ENCODE results near the gene CENPL. TPM values are rescaled to one million over a fixed set of nuclear protein-coding genes. Genes with fewer than 3 reads are reported as not detected.

CENPL gene, protein sequence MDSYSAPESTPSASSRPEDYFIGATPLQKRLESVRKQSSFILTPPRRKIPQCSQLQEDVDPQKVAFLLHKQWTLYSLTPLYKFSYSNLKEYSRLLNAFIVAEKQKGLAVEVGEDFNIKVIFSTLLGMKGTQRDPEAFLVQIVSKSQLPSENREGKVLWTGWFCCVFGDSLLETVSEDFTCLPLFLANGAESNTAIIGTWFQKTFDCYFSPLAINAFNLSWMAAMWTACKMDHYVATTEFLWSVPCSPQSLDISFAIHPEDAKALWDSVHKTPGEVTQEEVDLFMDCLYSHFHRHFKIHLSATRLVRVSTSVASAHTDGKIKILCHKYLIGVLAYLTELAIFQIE
- 35.3 and 148 TPM in 2 replicates for total RNA-seq (2014; rRNA removed; shearing (Covaris generic); ENCODE audit: low replicate concordance)

DNA sequence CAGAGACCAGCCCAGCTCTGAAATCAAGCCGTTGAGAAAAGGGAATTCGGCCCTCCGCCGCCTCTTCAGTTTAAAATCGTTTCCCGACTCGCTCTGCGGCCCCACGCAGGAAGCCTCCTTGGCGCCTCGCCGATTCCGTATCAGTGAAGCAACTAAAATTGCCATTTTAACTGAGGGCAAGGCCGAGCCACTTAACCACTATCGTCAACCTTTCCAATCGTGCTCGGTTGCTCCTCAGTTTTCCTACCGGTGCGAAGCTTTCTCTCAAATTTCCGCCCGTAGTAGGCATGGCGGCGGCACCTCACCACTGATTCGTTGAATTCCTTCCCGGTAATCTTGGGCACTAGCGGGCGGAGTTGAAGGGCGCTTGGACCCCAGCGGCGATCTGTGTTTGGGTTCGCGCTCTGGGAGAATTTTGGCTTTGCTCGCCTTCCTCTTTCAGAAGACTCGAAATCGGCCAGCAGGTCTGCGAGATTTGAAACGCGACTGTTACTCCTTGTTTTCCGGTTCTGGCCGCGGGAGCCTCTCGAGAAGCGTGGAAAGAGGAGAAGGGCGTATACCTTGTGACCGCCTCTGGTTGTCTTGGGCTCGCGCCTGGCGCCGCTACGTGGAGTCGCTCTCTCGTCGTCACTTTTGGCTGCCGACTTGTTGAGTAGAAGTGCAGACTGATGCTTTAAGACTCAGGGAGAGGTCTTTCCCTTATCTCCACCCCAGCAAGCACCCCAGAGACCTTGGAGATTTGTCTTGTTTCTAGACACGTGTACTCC is at the start of gene CENPL, which contains the start of gene DARS2:
Gene CENPL, minus strand, starts transcription at position 569 of the 767 bp plus-strand sequence. CDS start 13,584 bp downstream, outside the sequence.
Gene DARS2, plus strand, starts transcription at position 359 of the 767 bp plus-strand sequence. CDS start 557 bp downstream, outside the sequence.
- Histone ChIP-seq H3K36me3 (peaks cover 32% of the 10 kb centered on the region), H3K4me3 (peak within 1 kb of the TSS; percentile 82), H3K27me3 (no peaks in the 10 kb centered on the region), H3K9me3 (no peaks in the 10 kb centered on the region)
- DNase-seq, result peak; percentile 96

DNA sequence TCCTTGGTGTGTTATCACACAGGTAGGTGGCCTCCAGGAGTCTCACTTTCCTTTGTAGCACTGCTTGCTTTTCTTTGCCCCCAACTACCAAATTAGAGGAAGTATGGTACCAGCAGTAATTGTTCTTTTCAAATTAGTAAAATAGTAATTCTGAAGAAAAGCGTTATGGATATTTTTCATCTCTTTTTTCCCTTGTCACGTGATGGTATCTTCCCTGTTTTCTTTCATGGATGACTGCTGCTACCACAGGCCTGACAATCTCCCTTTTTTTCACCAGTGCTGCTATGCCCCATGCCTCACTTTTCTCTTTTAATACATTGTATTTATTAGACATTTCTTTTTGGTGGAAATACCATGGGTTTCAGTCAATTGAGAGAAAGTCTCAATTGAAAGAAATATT is 46.8 kb upstream of the CENPL start:
- Histone ChIP-seq H3K27me3 (no peaks in the 10 kb centered on the region), H3K4me3 (no peak overlapping the region), H3K9me3 (no peaks in the 10 kb centered on the region), H3K36me3 (peaks cover 28% of the 10 kb centered on the region)
- DNase-seq, result no peak

DNA sequence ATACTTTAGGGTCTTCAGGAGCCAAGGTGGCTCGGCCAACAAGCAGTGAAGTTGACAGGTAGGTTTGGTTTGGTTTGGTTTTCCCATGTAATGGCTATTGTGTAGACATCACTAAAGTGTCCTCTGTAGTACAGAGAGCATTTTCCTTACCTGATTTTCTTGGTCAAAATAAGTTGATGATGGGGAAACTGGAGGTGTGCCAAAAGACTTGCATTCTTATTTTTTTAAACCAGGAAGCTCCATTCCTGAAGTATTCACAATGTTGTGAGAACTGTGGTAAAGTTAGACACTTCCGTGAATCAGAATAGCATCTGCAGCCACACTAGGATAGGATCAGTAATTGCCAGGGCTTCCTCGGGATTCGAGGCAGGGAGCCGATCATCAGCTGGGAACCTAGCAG is 46.4 kb upstream of the CENPL start:
- Histone ChIP-seq H3K27me3 (no peaks in the 10 kb centered on the region), H3K4me3 (no peak overlapping the region), H3K36me3 (peaks cover 30% of the 10 kb centered on the region), H3K9me3 (no peaks in the 10 kb centered on the region)
- no peak for DNase-seq

DNA sequence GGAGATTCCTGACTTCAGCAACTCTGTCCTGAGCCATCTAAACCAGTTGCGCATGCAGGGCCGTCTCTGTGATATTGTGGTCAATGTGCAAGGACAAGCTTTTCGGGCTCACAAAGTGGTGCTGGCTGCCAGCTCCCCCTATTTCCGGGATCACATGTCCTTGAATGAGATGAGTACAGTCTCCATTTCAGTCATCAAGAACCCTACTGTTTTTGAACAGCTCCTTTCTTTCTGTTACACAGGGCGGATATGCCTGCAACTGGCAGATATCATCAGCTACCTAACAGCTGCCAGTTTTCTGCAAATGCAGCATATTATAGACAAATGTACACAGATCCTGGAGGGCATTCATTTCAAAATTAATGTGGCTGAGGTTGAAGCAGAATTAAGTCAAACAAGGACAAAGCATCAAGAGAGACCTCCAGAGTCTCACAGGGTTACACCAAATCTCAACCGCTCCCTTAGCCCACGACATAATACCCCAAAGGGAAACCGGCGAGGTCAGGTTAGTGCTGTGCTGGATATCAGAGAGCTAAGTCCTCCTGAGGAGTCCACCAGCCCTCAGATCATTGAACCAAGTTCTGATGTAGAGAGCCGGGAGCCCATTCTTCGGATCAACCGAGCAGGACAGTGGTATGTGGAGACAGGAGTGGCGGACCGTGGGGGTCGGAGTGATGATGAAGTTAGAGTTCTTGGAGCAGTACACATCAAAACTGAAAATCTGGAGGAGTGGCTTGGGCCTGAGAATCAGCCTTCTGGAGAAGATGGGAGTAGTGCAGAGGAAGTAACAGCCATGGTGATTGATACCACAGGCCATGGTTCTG is 45.8 kb upstream of the CENPL start:
- Histone ChIP-seq H3K36me3 (peaks cover 36% of the 10 kb centered on the region), H3K27me3 (no peaks in the 10 kb centered on the region), H3K4me3 (no peak overlapping the region), H3K9me3 (no peaks in the 10 kb centered on the region)
- DNase-seq, result no peak

DNA sequence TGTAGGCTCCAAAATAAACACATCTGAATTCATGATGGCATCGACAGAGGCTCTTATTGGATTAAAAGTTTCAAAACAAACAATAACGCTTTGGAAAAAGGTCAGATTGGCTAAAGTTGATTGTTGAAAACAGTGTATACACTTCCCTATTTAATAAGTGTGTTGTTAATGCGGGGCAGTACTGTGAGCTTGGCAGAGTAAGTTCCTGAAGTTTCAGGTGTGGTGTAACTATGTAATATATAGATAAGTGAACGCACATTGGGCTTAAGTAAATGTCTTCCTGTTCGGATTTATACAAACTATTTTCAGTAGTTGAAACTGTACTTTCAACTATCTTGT is 44.3 kb upstream of the CENPL start:
- peaks cover 46% of the 10 kb centered on the region for H3K36me3 ChIP-seq
- no peak for DNase-seq
- no peaks in the 10 kb centered on the region for H3K9me3 ChIP-seq
- H3K27me3 ChIP-seq, result no peaks in the 10 kb centered on the region
- peak overlapping the region; percentile 83 for H3K4me3 ChIP-seq

DNA sequence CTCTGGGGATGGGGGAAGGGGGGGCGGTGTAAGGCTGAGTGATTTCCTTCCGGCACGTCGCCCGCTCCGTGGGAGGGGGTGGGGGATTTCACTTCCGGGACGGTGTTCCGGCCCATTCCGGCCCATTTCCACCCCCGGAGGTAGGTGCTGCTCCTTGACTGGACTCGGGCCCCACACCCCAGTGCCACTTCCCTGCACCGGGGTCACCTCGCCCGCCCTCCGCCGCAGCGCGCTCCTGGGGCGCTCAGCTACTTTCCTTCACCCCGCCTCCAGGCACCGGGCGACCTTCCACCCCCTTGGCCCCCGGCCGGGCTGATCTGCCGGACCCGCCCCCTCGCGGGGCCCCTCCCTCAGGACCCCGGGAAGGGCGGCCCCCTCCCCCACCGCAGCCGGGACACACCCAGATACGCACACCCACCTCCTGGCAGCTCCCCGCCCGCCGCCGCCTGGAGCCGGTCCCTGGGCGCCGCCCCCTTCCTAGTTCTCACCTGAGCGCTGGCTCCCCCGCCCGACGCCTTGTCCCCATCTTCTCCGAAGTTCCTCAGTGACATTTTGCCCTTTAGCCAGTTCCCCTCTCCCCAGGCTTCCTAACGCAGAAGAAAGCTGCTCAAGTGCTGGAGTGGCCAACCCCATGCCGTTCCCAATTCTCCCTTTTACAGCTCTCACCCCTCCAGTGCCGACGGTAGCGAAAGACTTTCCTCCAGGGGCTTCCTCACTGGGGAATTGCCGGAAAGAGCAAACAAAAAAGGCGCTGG is 43.8 kb upstream of the CENPL start, which contains the start of gene ZBTB37:
Gene ZBTB37, plus strand, starts transcription at position 115 of the 755 bp plus-strand sequence. CDS start 1,846 bp downstream, outside the sequence.
- H3K4me3 ChIP-seq, result peak within 1 kb of the TSS; percentile 83
- DNase-seq, result peak; percentile 92
- peaks cover 47% of the 10 kb centered on the region for H3K36me3 ChIP-seq
- no peaks in the 10 kb centered on the region for H3K9me3 ChIP-seq
- no peaks in the 10 kb centered on the region for H3K27me3 ChIP-seq

DNA sequence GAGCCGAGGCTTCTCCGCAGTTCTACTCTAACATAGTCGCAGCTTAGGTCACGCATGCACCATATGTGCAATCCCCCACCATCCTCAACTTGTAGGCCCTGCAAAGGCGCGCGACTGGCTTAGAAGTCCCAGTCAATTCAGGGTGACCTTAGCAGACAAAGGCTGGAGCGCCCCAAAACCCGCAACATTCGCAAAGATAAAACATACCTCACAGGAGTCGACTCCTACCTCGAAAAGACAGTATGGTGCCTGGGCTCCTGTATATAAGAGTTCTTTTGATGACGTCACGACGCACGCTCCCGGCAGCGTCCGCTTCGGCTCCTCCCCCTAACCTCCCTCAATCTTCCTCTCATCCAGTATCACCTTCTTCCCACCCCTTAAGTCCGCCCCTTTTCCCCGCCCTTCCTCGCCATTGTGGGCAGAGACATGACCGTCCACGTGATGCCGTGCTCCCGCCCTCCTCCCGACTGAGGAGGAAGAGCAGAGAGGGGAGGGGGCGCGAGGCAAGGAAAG is 43.1 kb upstream of the CENPL start, which contains the start of gene GAS5:
Gene GAS5, minus strand, starts transcription at position 237 of the 513 bp plus-strand sequence.
- Histone ChIP-seq H3K27me3 (no peaks in the 10 kb centered on the region), H3K4me3 (peak within 1 kb of the TSS; percentile 83), H3K36me3 (peaks cover 51% of the 10 kb centered on the region), H3K9me3 (no peaks in the 10 kb centered on the region)
- DNase-seq, result peak; percentile 100

DNA sequence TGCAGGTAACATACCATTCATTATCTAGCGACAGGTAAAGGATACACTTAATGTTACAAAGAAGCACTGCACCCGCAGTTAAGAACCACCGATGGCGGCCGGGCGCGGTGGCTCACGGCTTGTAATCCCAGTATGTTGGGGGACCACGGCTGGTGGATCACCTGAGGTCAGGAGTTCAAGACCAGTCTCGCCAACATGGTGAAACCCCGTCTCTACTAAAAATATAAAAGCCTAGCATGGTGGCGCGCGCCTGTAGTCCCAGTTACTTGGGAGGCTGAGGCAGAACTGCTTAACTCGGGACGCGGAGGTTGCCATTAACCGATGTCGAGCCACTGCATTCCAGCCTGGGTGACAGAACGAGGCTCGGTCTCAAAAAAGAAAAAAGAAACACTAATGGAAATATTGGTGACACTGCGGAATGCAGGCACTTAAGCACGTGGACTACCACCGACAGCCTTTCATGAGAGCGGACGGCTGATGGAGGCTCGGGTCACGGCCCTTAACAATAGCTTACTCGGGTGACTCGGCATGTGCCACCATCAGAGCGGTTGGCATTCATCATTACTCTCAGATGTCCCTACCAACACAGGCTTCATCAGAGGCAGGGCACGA is 42.6 kb upstream of the CENPL start:
- Histone ChIP-seq H3K4me3 (peak overlapping the region; percentile 83), H3K9me3 (no peaks in the 10 kb centered on the region), H3K27me3 (no peaks in the 10 kb centered on the region), H3K36me3 (peaks cover 57% of the 10 kb centered on the region)
- no peak for DNase-seq

DNA sequence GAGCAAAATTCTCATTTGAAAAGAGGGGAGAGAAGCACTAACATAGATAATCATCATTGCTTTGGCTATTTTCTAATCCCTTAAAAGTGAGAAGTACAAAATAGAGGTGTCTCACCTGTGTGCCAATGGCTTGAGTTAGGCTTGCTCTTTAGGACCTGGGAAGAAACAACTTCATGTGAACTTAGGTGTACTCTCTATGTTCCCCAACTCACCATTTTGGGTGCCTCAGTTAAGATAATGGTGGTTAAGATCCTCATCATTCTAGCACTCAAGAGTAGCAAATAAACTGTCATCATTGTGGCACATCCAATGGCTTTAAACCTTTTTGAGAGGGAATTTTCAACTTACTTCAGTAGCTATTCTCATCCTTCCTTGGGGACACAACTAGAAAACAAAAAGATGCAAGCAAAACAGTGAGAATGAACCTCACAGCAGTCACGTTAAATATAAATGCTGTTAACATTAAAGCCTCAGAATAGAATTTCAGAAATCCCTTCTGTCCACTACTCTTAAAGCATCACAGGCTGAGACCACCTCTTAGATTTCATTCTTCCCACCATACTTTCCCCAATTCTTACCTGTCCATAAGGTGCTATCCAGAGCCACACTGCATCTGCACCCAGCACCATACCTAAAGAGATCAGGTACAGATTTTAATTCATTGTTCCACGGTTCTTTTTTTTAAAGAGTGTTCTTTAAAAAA is 41.9 kb upstream of the CENPL start:
- peak overlapping the region; percentile 83 for H3K4me3 ChIP-seq
- no peaks in the 10 kb centered on the region for H3K27me3 ChIP-seq
- H3K9me3 ChIP-seq, result no peaks in the 10 kb centered on the region
- DNase-seq, result no peak
- H3K36me3 ChIP-seq, result peaks cover 55% of the 10 kb centered on the region

DNA sequence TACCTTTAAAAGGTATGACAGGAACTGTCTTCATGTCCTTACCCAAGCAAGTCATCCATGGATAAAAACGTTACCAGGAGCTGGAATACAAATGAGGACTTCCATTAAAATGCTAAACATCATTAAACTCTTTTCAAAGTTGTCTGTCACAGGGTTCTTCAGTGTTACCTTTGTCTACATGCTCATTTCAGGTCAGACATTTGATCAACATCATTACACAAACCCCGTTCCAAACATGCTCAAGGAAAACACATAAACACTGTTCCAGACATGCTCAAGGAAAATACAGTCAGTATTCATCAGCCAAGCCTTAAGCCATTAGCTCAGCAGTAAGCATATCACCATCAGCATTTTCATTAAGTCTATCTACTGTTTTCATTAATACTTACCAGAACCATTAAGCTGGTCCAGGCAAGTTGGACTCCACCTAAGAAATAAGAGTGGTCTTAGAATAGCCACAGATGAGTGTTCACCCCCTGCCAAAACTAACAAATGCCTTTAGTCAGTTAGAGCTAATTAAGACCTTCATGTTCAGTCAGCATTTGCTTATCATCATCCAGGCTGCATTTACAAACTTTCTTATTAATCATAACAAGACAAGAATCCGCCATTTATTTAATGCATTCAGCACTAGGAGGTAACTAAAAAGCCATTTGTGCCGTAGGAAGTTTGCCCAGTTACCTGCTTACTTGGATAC is 40.9 kb upstream of the CENPL start:
- Histone ChIP-seq H3K4me3 (peak overlapping the region; percentile 83), H3K36me3 (peaks cover 60% of the 10 kb centered on the region), H3K27me3 (no peaks in the 10 kb centered on the region), H3K9me3 (no peaks in the 10 kb centered on the region)
- no peak for DNase-seq

DNA sequence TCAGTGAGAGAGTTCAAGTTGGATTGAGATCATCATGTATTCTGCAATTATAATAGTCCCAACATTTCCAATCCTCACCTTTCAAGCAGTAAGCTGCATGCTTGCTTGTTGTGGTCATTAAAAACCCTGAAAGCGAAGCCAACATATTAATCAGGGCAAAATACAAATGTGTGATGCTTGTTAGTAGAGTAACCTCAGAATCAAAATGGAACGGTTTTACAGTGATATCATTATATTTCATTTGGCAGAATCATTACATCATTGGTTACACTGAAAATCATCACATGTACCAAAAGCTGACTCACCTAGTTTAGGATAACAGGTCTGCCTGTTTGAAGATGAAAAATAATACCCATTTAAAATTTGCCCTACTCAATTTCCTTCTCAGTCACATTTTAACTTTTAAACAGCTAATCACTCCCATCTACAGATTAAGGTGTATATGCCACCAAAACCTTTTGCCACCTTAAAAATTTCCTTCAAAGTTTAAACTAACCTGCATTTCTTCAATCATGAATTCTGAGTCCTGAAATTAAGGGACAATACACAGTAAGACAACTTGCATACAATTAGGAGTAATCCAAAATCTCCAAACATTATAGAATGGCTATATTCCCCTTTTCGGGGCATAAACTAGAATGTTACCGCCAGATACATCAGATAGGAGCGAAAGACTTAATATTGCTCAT is 39.6 kb upstream of the CENPL start:
- no peak for DNase-seq
- H3K27me3 ChIP-seq, result no peaks in the 10 kb centered on the region
- no peaks in the 10 kb centered on the region for H3K9me3 ChIP-seq
- peaks cover 65% of the 10 kb centered on the region for H3K36me3 ChIP-seq
- peak overlapping the region; percentile 83 for H3K4me3 ChIP-seq

DNA sequence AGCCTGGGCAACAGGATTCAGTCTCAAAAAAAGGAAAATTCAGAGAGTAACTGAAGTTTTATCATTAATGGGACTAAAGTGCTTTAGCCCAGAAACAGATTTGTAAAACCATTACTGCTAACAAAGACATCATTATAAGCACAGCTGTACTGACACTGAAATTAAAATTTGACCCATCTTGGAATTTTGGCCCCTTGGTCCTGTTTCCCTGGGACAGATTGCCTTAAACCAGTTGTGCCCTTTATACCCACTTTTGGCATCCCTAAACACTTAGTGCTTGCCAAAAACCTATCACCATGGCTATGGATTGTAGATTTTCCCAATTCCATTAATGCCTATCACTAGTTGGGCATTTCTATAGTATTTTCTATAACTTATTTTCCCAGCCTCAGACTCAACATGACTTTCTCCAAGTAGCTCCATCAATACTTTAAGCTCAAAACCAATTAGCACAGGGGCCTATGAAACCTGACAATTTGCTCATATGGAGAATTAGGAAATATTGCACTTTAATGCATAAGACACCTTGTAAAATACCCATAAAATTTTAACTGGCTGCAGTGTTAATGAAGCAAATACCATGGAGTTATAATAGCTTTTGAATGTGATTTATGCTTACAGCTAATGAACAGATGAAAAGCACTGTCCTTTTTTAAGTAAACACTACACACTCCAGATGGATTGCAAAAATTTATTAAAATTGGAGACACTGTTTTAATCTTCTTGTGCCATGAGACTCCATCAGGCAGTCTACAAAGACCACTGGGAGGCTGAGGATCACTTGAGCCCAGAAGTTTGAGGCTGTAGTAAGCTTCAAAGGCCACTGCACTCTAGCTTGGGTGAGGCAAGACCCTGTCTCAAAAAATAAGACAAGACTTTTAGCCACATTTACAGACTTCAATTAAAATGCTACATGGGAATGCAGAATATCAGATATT is 38.8 kb upstream of the CENPL start:
- no peaks in the 10 kb centered on the region for H3K27me3 ChIP-seq
- H3K9me3 ChIP-seq, result no peaks in the 10 kb centered on the region
- no peak for DNase-seq
- peaks cover 71% of the 10 kb centered on the region for H3K36me3 ChIP-seq
- peak overlapping the region; percentile 83 for H3K4me3 ChIP-seq

DNA sequence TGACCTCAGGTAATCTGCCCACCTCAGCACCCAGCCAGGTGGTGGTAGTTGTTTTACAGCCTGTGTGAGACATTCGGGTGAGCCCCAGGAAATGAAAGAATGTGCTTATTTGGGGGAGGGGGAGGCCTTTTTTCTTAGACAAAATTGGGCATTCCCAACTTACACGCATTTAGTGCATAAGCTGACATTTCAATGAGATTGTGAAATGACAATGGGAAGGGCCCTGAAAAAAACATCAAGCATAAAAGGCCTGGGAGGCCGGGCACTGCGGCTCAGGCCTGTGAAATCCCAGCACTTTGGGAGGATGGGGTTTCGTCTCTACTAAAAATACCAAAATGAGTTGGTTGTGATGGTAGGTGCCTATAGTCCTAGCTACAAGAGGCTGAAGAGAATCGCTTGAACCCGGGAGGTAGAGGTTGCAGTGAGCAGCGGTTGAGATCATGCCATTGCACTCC is 38.1 kb upstream of the CENPL start:
- H3K4me3 ChIP-seq, result no peak overlapping the region
- no peaks in the 10 kb centered on the region for H3K27me3 ChIP-seq
- peak; percentile 19 for DNase-seq
- peaks cover 77% of the 10 kb centered on the region for H3K36me3 ChIP-seq
- no peaks in the 10 kb centered on the region for H3K9me3 ChIP-seq
